ENCODE data around the gene SND1.

- TF ChIP-seq CTCF (IDR thresholded peaks at IDR 0.05; ENCODE audit: low read length) (no peak), EZH2 (optimal IDR thresholded peaks at IDR 0.05; ENCODE audit: low read depth, low read length) (no peak)
Measured at GRCh38 chr7:127835679-127836078, 183.7 kb downstream of the SND1 start.

All from MM.1S (cell line).